H1 (cell line): ENCODE measurements around the gene MKKS. TPM values are rescaled to one million over a fixed set of nuclear protein-coding genes. Genes with fewer than 3 reads are reported as not detected.

Experiments
- CTCF ChIA-PET: fragments of 300-600 bp; sonication (Branson Sonifier 250); formaldehyde crosslinking; loops from one replicate; lab custom pipeline; 2021; ENCODE audit not compliant: partially characterized antibody; lab: Charles Lee
- POLR2A ChIA-PET: fragments of 300-600 bp; sonication (Branson Sonifier 250); formaldehyde crosslinking; loops from one replicate; lab custom pipeline; 2021; ENCODE audit warnings: inconsistent platforms; ENCODE audit not compliant: partially characterized antibody; lab: Charles Lee
- DNase-seq, 2 experiments: peaks; one replicate each; pipeline versions ENCODE4 v3.0.0 to v3.0.0-alpha.2; 2010 to 2022; ENCODE audit warnings: low spot score in 2 of 2, low read depth in 1 of 2, mixed read lengths in 1 of 2
- FAIRE-seq: peaks from 2 replicates; lab custom pipeline; 2011; peaks lifted over from hg19 to GRCh38; lab: Jason Lieb, UNC
- H2AFZ ChIP-seq: 2 replicates; pipeline ENCODE4 v1.8.1; 2012; ENCODE audit warnings: low read length, inconsistent platforms
- H2AK5ac ChIP-seq: 2 replicates; pipeline ENCODE4 v1.6.1; 2013; ENCODE audit warnings: low read depth, low read length
- H2BK120ac ChIP-seq: replicated peaks from 2 replicates; pipeline ENCODE3; 2013; ENCODE audit warnings: low read depth, low read length, inconsistent platforms
- H2BK12ac ChIP-seq: 2 replicates; pipeline ENCODE4 v1.6.1; 2013; ENCODE audit warnings: low read depth, low read length
- H2BK15ac ChIP-seq: 2 replicates; pipeline ENCODE4 v1.6.1; 2013; ENCODE audit warnings: low read length
- H2BK20ac ChIP-seq: 2 replicates; pipeline ENCODE4 v1.6.1; 2013; ENCODE audit warnings: low read length
- H2BK5ac ChIP-seq: 2 replicates; pipeline ENCODE4 v1.6.1; 2013; ENCODE audit warnings: low read depth, low read length
- H3K14ac ChIP-seq: 2 replicates; pipeline ENCODE4 v1.6.1; 2013; ENCODE audit warnings: inconsistent platforms; ENCODE audit not compliant: insufficient read length
- H3K18ac ChIP-seq: 2 replicates; pipeline ENCODE4 v1.6.1; 2013; ENCODE audit warnings: low read length; ENCODE audit errors: extremely low read depth
- H3K23ac ChIP-seq: 2 replicates; pipeline ENCODE4 v1.6.1; 2013; ENCODE audit warnings: inconsistent platforms; ENCODE audit not compliant: insufficient read length
- H3K23me2 ChIP-seq: 2 replicates; pipeline ENCODE4 v1.6.1; 2013; ENCODE audit warnings: low read depth, low read length
- H3K27ac ChIP-seq: 2 replicates; pipeline ENCODE4 v1.6.1; 2011; ENCODE audit warnings: low read depth, low read length, inconsistent platforms
- H3K27me3 ChIP-seq, 4 experiments: replicated peaks in 1 of 4; 1 replicate in 1 of 4; 2 replicates in 3 of 4; pipeline versions ENCODE4 v1.6.1 to v1.8.1; 2011 to 2013; ENCODE audit warnings: low read length in 3 of 4, mild to moderate bottlenecking in 3 of 4, inconsistent platforms in 2 of 4, mixed read lengths in 2 of 4, moderate library complexity in 1 of 4; ENCODE audit not compliant: control insufficient read depth in 3 of 4, insufficient read depth in 3 of 4; ENCODE audit errors: extremely low read depth in 1 of 4
- H3K36me3 ChIP-seq, 4 experiments: 2 replicates each; pipeline versions ENCODE4 v1.6.1 to v1.8.1; 2011 to 2013; ENCODE audit warnings: mild to moderate bottlenecking in 4 of 4, low read length in 3 of 4, moderate library complexity in 2 of 4, control low read depth in 1 of 4, inconsistent platforms in 1 of 4; ENCODE audit not compliant: insufficient read depth in 4 of 4, control insufficient read depth in 2 of 4
- H3K4ac ChIP-seq: replicated peaks from 2 replicates; pipeline ENCODE3; 2013; ENCODE audit warnings: low read length, low read depth, mixed read lengths, inconsistent platforms; ENCODE audit not compliant: insufficient read length
- H3K4me1 ChIP-seq, 4 experiments: replicated peaks in 1 of 4; 1 replicate in 1 of 4; 2 replicates in 3 of 4; pipeline versions ENCODE4 v1.6.1 to v1.8.1; 2011 to 2013; ENCODE audit warnings: low read length in 3 of 4, inconsistent platforms in 2 of 4, mixed read lengths in 1 of 4; ENCODE audit not compliant: insufficient read depth in 4 of 4, control insufficient read depth in 3 of 4
- H3K4me2 ChIP-seq, 2 experiments: 2 replicates each; pipeline versions ENCODE4 v1.6.1 to v1.8.1; 2011 to 2013; ENCODE audit warnings: low read depth in 2 of 2, low read length in 2 of 2, control low read depth in 1 of 2, inconsistent platforms in 1 of 2, mild to moderate bottlenecking in 1 of 2; ENCODE audit not compliant: insufficient read depth in 1 of 2
- H3K4me3 ChIP-seq, 4 experiments: fragments of 200-600, 300-600 bp in 1 of 4; sonication (generic), shearing (Covaris generic), sonication (Bioruptor Twin) in 1 of 4; 2 replicates each; pipeline versions ENCODE4 v1.5.1 to v1.8.1; 2011 to 2016; ENCODE audit warnings: low read length in 4 of 4, low read depth in 3 of 4, control low read depth in 2 of 4, inconsistent platforms in 2 of 4, mild to moderate bottlenecking in 2 of 4, mixed read lengths in 1 of 4, moderate library complexity in 1 of 4; ENCODE audit not compliant: insufficient read depth in 2 of 4; ENCODE audit errors: extremely low read depth in 1 of 4
- H3K56ac ChIP-seq: replicated peaks from 2 replicates; pipeline ENCODE3; 2013; ENCODE audit warnings: low read depth, mild to moderate bottlenecking, mixed read lengths, low read length, inconsistent platforms; ENCODE audit not compliant: insufficient read length
- H3K79me1 ChIP-seq: 2 replicates; pipeline ENCODE4 v1.6.1; 2013; ENCODE audit warnings: low read depth, low read length, control low read depth
- H3K79me2 ChIP-seq, 2 experiments: 2 replicates each; pipeline versions ENCODE4 v1.6.1 to v1.8.1; 2012 to 2013; ENCODE audit warnings: low read length in 2 of 2, mild to moderate bottlenecking in 2 of 2, inconsistent platforms in 1 of 2; ENCODE audit not compliant: insufficient read depth in 2 of 2, control insufficient read depth in 1 of 2
- H3K9ac ChIP-seq, 4 experiments: replicated peaks in 1 of 4; 1 replicate in 1 of 4; 2 replicates in 3 of 4; pipeline versions ENCODE4 v1.6.1 to v1.8.1; 2011 to 2013; ENCODE audit warnings: low read depth in 3 of 4, low read length in 3 of 4, control low read depth in 2 of 4, mild to moderate bottlenecking in 2 of 4, moderate library complexity in 2 of 4, inconsistent platforms in 1 of 4; ENCODE audit errors: extremely low read depth in 1 of 4
- H3K9me3 ChIP-seq, 2 experiments: 2 replicates each; pipeline versions ENCODE4 v1.6.1 to v1.8.1; 2012 to 2013; ENCODE audit warnings: mild to moderate bottlenecking in 2 of 2, moderate library complexity in 2 of 2, control low read depth in 1 of 2, inconsistent platforms in 1 of 2, low read depth in 1 of 2, low read length in 1 of 2, mixed read lengths in 1 of 2; ENCODE audit not compliant: insufficient read depth in 2 of 2
- H4K20me1 ChIP-seq, 2 experiments: replicated peaks in 1 of 2; 2 replicates each; pipeline versions ENCODE3 to v1.8.1; 2011 to 2013; ENCODE audit warnings: inconsistent platforms in 2 of 2, low read length in 2 of 2, mild to moderate bottlenecking in 1 of 2; ENCODE audit not compliant: insufficient read depth in 2 of 2, control insufficient read depth in 1 of 2
- H4K5ac ChIP-seq: 2 replicates; pipeline ENCODE4 v1.6.1; 2013; ENCODE audit warnings: low read length, low read depth, mixed read lengths, inconsistent platforms; ENCODE audit not compliant: insufficient read length
- H4K8ac ChIP-seq: 2 replicates; pipeline ENCODE4 v1.8.0; 2013; ENCODE audit warnings: mild to moderate bottlenecking, moderate library complexity, low read length, inconsistent platforms; ENCODE audit not compliant: insufficient read depth; ENCODE audit errors: extremely low read depth
- H4K91ac ChIP-seq: replicated peaks from 2 replicates; pipeline ENCODE3; 2013; ENCODE audit warnings: low read length, mixed read lengths, inconsistent platforms; ENCODE audit not compliant: insufficient read length
- ATF2 ChIP-seq: IDR thresholded peaks from 2 replicates; pipeline ENCODE4 v1.6.1; 2012; ENCODE audit warnings: low read length, inconsistent platforms
- BACH1 ChIP-seq: IDR thresholded peaks from 2 replicates; pipeline ENCODE4 v1.6.1; 2012; ENCODE audit warnings: low read length, improper control_type of control experiment
- HDAC2 ChIP-seq, 2 experiments: fragments of 300-600 bp in 1 of 2; sonication (generic) in 1 of 2; IDR thresholded peaks; 2 replicates each; pipeline ENCODE4 v1.6.1; 2011 to 2012; ENCODE audit warnings: low read depth in 2 of 2, low read length in 2 of 2, mild to moderate bottlenecking in 2 of 2, moderate library complexity in 2 of 2, borderline replicate concordance in 1 of 2, inconsistent platforms in 1 of 2
- MAFK ChIP-seq: IDR thresholded peaks from 2 replicates; pipeline ENCODE4 v1.6.1; 2012; ENCODE audit warnings: low read depth, mild to moderate bottlenecking, improper control_type of control experiment, low read length
- NRF1 ChIP-seq: IDR thresholded peaks from 2 replicates; pipeline ENCODE4 v1.6.1; 2011; ENCODE audit warnings: mild to moderate bottlenecking, low read depth, low read length, improper control_type of control experiment
- POLR2A ChIP-seq, 2 experiments: IDR thresholded peaks; 1 replicate in 1 of 2; 2 replicates in 1 of 2; pipeline ENCODE4 v1.6.1; 2011; ENCODE audit warnings: low read depth in 2 of 2, low read length in 2 of 2, mild to moderate bottlenecking in 2 of 2; ENCODE audit errors: control extremely low read depth in 1 of 2
- POU5F1 ChIP-seq: IDR thresholded peaks from 2 replicates; pipeline ENCODE4 v1.6.1; 2011; ENCODE audit warnings: low read depth, mild to moderate bottlenecking, low read length, moderate library complexity
- SUZ12 ChIP-seq: fragments of 200-600 bp; sonication (generic); IDR thresholded peaks from 2 replicates; pipeline ENCODE4 v1.6.1; 2012; ENCODE audit warnings: mild to moderate bottlenecking, inconsistent platforms, low read length, moderate library complexity, mixed read lengths
- TEAD4 ChIP-seq: IDR thresholded peaks from 2 replicates; pipeline ENCODE4 v1.6.1; 2012; ENCODE audit warnings: low read depth, low read length, inconsistent platforms, mixed read lengths
- polyA plus RNA-seq, 7 experiments: library from polyadenylated mRNA; depleted of rRNA in 3 of 7; stranded (reverse) in 5 of 7; unstranded in 2 of 7; fragments of >200 nt in 5 of 7; fragments of 200-250 nt in 2 of 7; gene quantifications; 1 replicate in 5 of 7; 2 replicates in 1 of 7; 4 replicates in 1 of 7; pipeline versions ENCODE4 v1.2.1 to v1.2.3, GENCODE V29; 2011 to 2013; ENCODE audit warnings: missing spikeins in 2 of 7, mixed read lengths in 2 of 7
- total RNA-seq: library from RNA; stranded (reverse); fragmentation: NEBNext Ultra II Directional; extraction: Animal tissue kit (Norgen Biotek cat#: 25700); gene quantifications from 2 replicates; pipeline ENCODE4 v1.2.1, GENCODE V29; 2021

MKKS gene
- total and polyA plus RNA-seq, 2 of the 8 experiments (the other 6 are each of a cell fraction or from before 2014, with no cell fraction given) = 15.9 to 24.8 TPM

- peaks cover 0 to 18% (median 12%) of the 10 kb centered on the region in 4 experiments; a peak in 5 of 7 replicates for H3K4me1 ChIP-seq
- H3K9me3 ChIP-seq = peaks cover 0 to 5% of the 10 kb centered on the region in 2 experiments; a peak in 1 of 4 replicates
- H3K79me1 ChIP-seq = no peaks in the 10 kb centered on the region
- no peak overlapping the region for H2BK20ac ChIP-seq
- no peak overlapping the region for H3K4ac ChIP-seq
- no peak overlapping the region for H2AFZ ChIP-seq
- no peak overlapping the region for H3K9ac ChIP-seq
- POLR2A ChIA-PET = no interaction called here
- no peaks in the 10 kb centered on the region for H4K20me1 ChIP-seq
- no peak overlapping the region for H3K18ac ChIP-seq
- no peak for TF ChIP-seq POU5F1
- no peak for TF ChIP-seq POLR2A (IDR thresholded peaks at IDR 0.05; ENCODE audit: control extremely low read depth in 1 of 2, low read depth in 2 of 2, low read length in 2 of 2)
- TF ChIP-seq NRF1 = no peak
- no peak for TF ChIP-seq HDAC2 (IDR thresholded peaks at IDR 0.05; ENCODE audit: borderline replicate concordance in 1 of 2, low read depth in 2 of 2, low read length in 2 of 2)
- no peak for TF ChIP-seq MAFK
- TF ChIP-seq BACH1 = no peak
- TF ChIP-seq TEAD4 = no peak
- no peak for TF ChIP-seq SUZ12
- no peak for TF ChIP-seq ATF2
- TF ChIP-seq, all 59 proteins: peak for 0
- Histone ChIP-seq H2BK12ac (no peak overlapping the region), H2BK120ac (no peak overlapping the region), H3K56ac (no peak overlapping the region), H4K91ac (no peak overlapping the region), H3K4me3 (no peak overlapping the region), H3K27ac (no peak overlapping the region), H3K4me2 (no peak overlapping the region), H2AK5ac (no peak overlapping the region), H3K27me3 (no peaks in the 10 kb centered on the region), H3K79me2 (peaks cover 0 to 16% of the 10 kb centered on the region in 2 experiments; a peak in 3 of 4 replicates), H3K36me3 (peaks cover 0 to 3% (median under 1%) of the 10 kb centered on the region in 4 experiments; a peak in 2 of 8 replicates), H4K8ac (no peak overlapping the region), H4K5ac (no peak overlapping the region), H2BK15ac (no peak overlapping the region), H2BK5ac (no peak overlapping the region), H3K23me2 (no peaks in the 10 kb centered on the region), H3K23ac (no peak overlapping the region), H3K14ac (no peak overlapping the region)
- FAIRE-seq (no peak), DNase-seq (no peak)
- CTCF ChIA-PET = no interaction called here
These were observed 28.5 kb upstream of the MKKS start for GRCh38 chr20:10462516-10462915.
